Measurements from ENCODE around the gene SPATA12. TPM values are rescaled to one million over a fixed set of nuclear protein-coding genes. Genes with fewer than 3 reads are reported as not detected.

The SPATA12 gene
- total and polyA plus RNA-seq, 2 experiments from 2014 or later: 0.10 to 0.65 TPM

GRCh38 chr3:57091521-57092273 lies 31.2 kb downstream of the SPATA12 start:
- H3K4me1 ChIP-seq (ENCODE audit: insufficient read depth): 0 out of 2 replicates have a peak, but pooled peaks cover 4% of the 10 kb centered on the region
- H3K9me2 ChIP-seq (ENCODE audit: insufficient read depth): no peaks in the 10 kb centered on the region
- H3K4me2 ChIP-seq: no peak overlapping the region
- ATAC-seq: no peak
- no peak overlapping the region for H3K27ac Mint-ChIP-seq
- H3K27me3 ChIP-seq (ENCODE audit: insufficient read depth): no peaks in the 10 kb centered on the region
- no peak for DNase-seq (ENCODE audit: low spot score)
- H3K4me3 Mint-ChIP-seq: no peak overlapping the region
- peaks cover 12% of the 10 kb centered on the region for H4K20me1 ChIP-seq (replicated peaks; ENCODE audit: insufficient read depth)
- H2AFZ ChIP-seq: no peak overlapping the region
- H3K4me1 Mint-ChIP-seq: peaks cover 20% of the 10 kb centered on the region; the same call in 2 of the 3 replicates
- H3K27ac ChIP-seq (ENCODE audit: low read depth): 0 out of 2 replicates have a peak overlapping the region, but pooled peaks have one; percentile 67
- H3K27me3 Mint-ChIP-seq (ENCODE audit: insufficient read depth, low read depth, poor library complexity): peaks cover 2% of the 10 kb centered on the region
- peaks cover 36% of the 10 kb centered on the region for H3K36me3 Mint-ChIP-seq (ENCODE audit: low read depth)
- peaks cover 14% of the 10 kb centered on the region; the same call in 1 of the 2 replicates for H3F3A ChIP-seq (replicated peaks; ENCODE audit: low read depth)
- no peaks in the 10 kb centered on the region for H3K9me3 Mint-ChIP-seq
- H3K36me3 ChIP-seq (ENCODE audit: insufficient read depth): peaks cover 11% of the 10 kb centered on the region; the same call in 1 of the 2 replicates
- TF ChIP-seq, protein P1, sequence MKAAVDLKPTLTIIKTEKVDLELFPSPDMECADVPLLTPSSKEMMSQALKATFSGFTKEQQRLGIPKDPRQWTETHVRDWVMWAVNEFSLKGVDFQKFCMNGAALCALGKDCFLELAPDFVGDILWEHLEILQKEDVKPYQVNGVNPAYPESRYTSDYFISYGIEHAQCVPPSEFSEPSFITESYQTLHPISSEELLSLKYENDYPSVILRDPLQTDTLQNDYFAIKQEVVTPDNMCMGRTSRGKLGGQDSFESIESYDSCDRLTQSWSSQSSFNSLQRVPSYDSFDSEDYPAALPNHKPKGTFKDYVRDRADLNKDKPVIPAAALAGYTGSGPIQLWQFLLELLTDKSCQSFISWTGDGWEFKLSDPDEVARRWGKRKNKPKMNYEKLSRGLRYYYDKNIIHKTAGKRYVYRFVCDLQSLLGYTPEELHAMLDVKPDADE (IDR thresholded peaks at IDR 0.05): no peak
- TF ChIP-seq ZNF331 (CRISPR knock-in tag; IDR thresholded peaks at IDR 0.05; ENCODE audit: low read depth): no peak
- peaks cover 16% of the 10 kb centered on the region for H3K79me2 ChIP-seq (replicated peaks; ENCODE audit: insufficient read depth)
- no peak overlapping the region for H3K4me3 ChIP-seq

- Mint-ChIP-seq H3K4me3 (no peak overlapping the region), H3K27ac (no peak overlapping the region), H3K9me3 (no peaks in the 10 kb centered on the region), H3K27me3 (ENCODE audit: insufficient read depth, low read depth, poor library complexity) (peaks cover 2% of the 10 kb centered on the region), H3K4me1 (peaks cover 17% of the 10 kb centered on the region; the same call in 2 of the 3 replicates), H3K36me3 (ENCODE audit: low read depth) (peaks cover 52% of the 10 kb centered on the region)
- Histone ChIP-seq H2AFZ (no peak overlapping the region), H3K79me2 (replicated peaks; ENCODE audit: insufficient read depth) (peaks cover 16% of the 10 kb centered on the region), H4K20me1 (replicated peaks; ENCODE audit: insufficient read depth) (peaks cover 7% of the 10 kb centered on the region), H3K27me3 (ENCODE audit: insufficient read depth) (no peaks in the 10 kb centered on the region), H3K27ac (ENCODE audit: low read depth) (no peak overlapping the region; the same call in 1 of the 2 replicates), H3K4me1 (ENCODE audit: insufficient read depth) (0 out of 2 replicates have a peak, but pooled peaks cover 4% of the 10 kb centered on the region), H3K9me2 (ENCODE audit: insufficient read depth) (no peaks in the 10 kb centered on the region), H3K4me2 (no peak overlapping the region), H3K4me3 (no peak overlapping the region), H3K36me3 (ENCODE audit: insufficient read depth) (peaks cover 21% of the 10 kb centered on the region), H3F3A (replicated peaks; ENCODE audit: low read depth) (peaks cover 13% of the 10 kb centered on the region; the same call in 1 of the 2 replicates)
- DNase-seq (ENCODE audit: low spot score) (no peak), ATAC-seq (no peak)
- TF ChIP-seq JUNB (IDR thresholded peaks at IDR 0.05; ENCODE audit: unreplicated experiment): no peak
- peak; percentile 9 to 37; a peak in 2 of 4 replicates for TF ChIP-seq CTCF (conservative IDR thresholded peaks at IDR 0.05; ENCODE audit: low read depth in 2 of 2)
- no peak for TF ChIP-seq EZH2phosphoT487 (IDR thresholded peaks at IDR 0.05; ENCODE audit: unreplicated experiment)
- TF ChIP-seq NANOG (IDR thresholded peaks at IDR 0.05; ENCODE audit: borderline replicate concordance): no peak
These were observed 33.0 kb downstream of the SPATA12 start for GRCh38 chr3:57093489-57093888.

Measured in GM23338 (cell line).